GM23248 (cell line): Measurements from ENCODE around the gene MAP2. TPM values are rescaled to one million over a fixed set of nuclear protein-coding genes. Genes with fewer than 3 reads are reported as not detected.

Experiments used
- DNase-seq: peaks from one replicate; pipeline ENCODE4 v3.0.0-alpha.2; 2015
- H2AFZ ChIP-seq: fragments of 200-600 bp; sonication (generic); 2 replicates; pipeline ENCODE4 v1.6.1; 2016; ENCODE audit warnings: antibody characterized with exemption
- H3F3A ChIP-seq: fragments of 200-600 bp; sonication (generic); 2 replicates; pipeline ENCODE4 v1.6.1; 2016; ENCODE audit warnings: mild to moderate bottlenecking, antibody characterized with exemption, mixed run types; ENCODE audit not compliant: insufficient read depth
- H3K27ac ChIP-seq: fragments of 200-600 bp; sonication (generic); 2 replicates; pipeline ENCODE4 v1.5.1; 2016; ENCODE audit warnings: mild to moderate bottlenecking
- H3K27me3 ChIP-seq: fragments of 200-600 bp; sonication (generic); replicated peaks from 2 replicates; pipeline ENCODE4 v1.6.1; 2016; ENCODE audit warnings: mild to moderate bottlenecking; ENCODE audit not compliant: insufficient read depth
- H3K36me3 ChIP-seq: fragments of 200-600 bp; sonication (generic); 2 replicates; pipeline ENCODE4 v1.6.1; 2016; ENCODE audit warnings: low read depth, mild to moderate bottlenecking
- H3K4me1 ChIP-seq: fragments of 200-600 bp; sonication (generic); 2 replicates; pipeline ENCODE4 v1.6.1; 2016; ENCODE audit warnings: mild to moderate bottlenecking; ENCODE audit not compliant: insufficient read depth
- H3K4me2 ChIP-seq: fragments of 200-600 bp; sonication (generic); one replicate; pipeline ENCODE4 v1.6.1; 2016; ENCODE audit warnings: mild to moderate bottlenecking; ENCODE audit not compliant: unreplicated experiment
- H3K4me3 ChIP-seq: fragments of 200-600 bp; sonication (generic); 2 replicates; pipeline ENCODE4 v1.5.1; 2016; ENCODE audit warnings: mild to moderate bottlenecking
- H3K79me2 ChIP-seq: fragments of 200-600 bp; sonication (generic); 2 replicates; pipeline ENCODE4 v1.6.1; 2016; ENCODE audit warnings: mild to moderate bottlenecking; ENCODE audit not compliant: insufficient read depth
- H3K9ac ChIP-seq: fragments of 200-600 bp; sonication (generic); 2 replicates; pipeline ENCODE4 v1.6.1; 2016; ENCODE audit warnings: mild to moderate bottlenecking
- H3K9me2 ChIP-seq: fragments of 200-600 bp; sonication (generic); 2 replicates; pipeline ENCODE4 v1.6.1; 2016; ENCODE audit warnings: mixed run types, mild to moderate bottlenecking, moderate library complexity; ENCODE audit not compliant: insufficient read depth
- H3K9me3 ChIP-seq: fragments of 200-600 bp; sonication (generic); one replicate; pipeline ENCODE4 v1.6.1; 2017; ENCODE audit warnings: low read depth
- H4K20me1 ChIP-seq: fragments of 200-600 bp; sonication (generic); 2 replicates; pipeline ENCODE4 v1.6.0; 2016; ENCODE audit not compliant: insufficient read depth
- EZH2 ChIP-seq: fragments of 200-600 bp; sonication (generic); IDR thresholded peaks from 2 replicates; pipeline ENCODE4 v1.6.1; 2018; ENCODE audit warnings: antibody characterized with exemption, mild to moderate bottlenecking; ENCODE audit not compliant: insufficient read depth, poor library complexity, severe bottlenecking
- EZH2phosphoT487 ChIP-seq: fragments of 200-600 bp; sonication (generic); IDR thresholded peaks from 2 replicates; pipeline ENCODE4 v1.6.1; 2018; ENCODE audit warnings: antibody characterized with exemption, moderate library complexity, mild to moderate bottlenecking, low read depth; ENCODE audit not compliant: insufficient read depth
- WGBS, 2 experiments: methylation state at CpG; one replicate each; pipeline ENCODE4 v1.1.6; 2015 to 2017; ENCODE audit warnings: low lambda C conversion rate in 2 of 2, low coverage in 1 of 2; ENCODE audit errors: missing lambda C conversion rate in 2 of 2; 5-methylcytosine and 5-hydroxymethylcytosine counted together
- in situ Hi-C: fragments of 300-500 bp; cut with MboI; formaldehyde crosslinking; loops from 2 replicates; pipeline ENCODE4 v1.15.0; 2020
- polyA plus RNA-seq: library from polyadenylated mRNA; unstranded; fragments of >200 nt; fragmentation: Nextera tagmentation; extraction: Ambion mirVana; gene quantifications from 2 replicates; pipeline ENCODE4 v1.2.1, GENCODE V29; 2016
- total RNA-seq: library from RNA; depleted of rRNA; stranded (reverse); fragments of >200 nt; shearing (Covaris generic); gene quantifications from 2 replicates; pipeline ENCODE4 v1.2.3, GENCODE V29; 2014

MAP2 gene
- total and polyA plus RNA-seq, 2 experiments from 2014 or later = 1.1 to 7.6 TPM

DNA sequence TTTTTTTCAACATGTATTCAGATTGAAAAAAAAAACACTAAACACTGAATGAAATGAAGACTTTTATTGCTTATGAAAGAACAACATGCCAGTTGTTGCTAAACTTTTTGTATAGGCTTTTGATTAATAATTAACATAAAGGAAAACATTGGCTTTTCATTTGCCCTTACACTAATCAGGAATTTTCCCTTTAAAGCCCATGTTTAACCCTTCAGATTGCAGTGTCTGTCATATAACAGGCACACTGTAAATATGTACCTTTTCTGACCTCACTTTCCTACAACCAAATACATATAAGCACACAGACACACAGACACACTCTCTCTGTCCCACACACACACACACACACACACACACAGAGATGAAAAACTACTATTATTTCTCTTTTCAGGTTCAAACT, 84.4 kb downstream of the MAP2 start:
- Histone ChIP-seq H3F3A (no peaks in the 10 kb centered on the region; the same call in 1 of the 2 replicates), H4K20me1 (no peaks in the 10 kb centered on the region), H3K4me1 (peaks cover 9% of the 10 kb centered on the region), H3K27ac (no peak overlapping the region), H3K9me2 (no peaks in the 10 kb centered on the region), H3K4me2 (peak overlapping the region; percentile 36), H3K9me3 (no peaks in the 10 kb centered on the region), H3K36me3 (no peaks in the 10 kb centered on the region), H3K9ac (no peak overlapping the region), H3K79me2 (no peaks in the 10 kb centered on the region), H2AFZ (peak overlapping the region; percentile 43; the same call in 1 of the 2 replicates), H3K27me3 (no peaks in the 10 kb centered on the region), H3K4me3 (no peak overlapping the region)
- no peak for TF ChIP-seq EZH2
- no peak for TF ChIP-seq EZH2phosphoT487
- no peak for DNase-seq
- in situ Hi-C loops = no loop called here

DNA sequence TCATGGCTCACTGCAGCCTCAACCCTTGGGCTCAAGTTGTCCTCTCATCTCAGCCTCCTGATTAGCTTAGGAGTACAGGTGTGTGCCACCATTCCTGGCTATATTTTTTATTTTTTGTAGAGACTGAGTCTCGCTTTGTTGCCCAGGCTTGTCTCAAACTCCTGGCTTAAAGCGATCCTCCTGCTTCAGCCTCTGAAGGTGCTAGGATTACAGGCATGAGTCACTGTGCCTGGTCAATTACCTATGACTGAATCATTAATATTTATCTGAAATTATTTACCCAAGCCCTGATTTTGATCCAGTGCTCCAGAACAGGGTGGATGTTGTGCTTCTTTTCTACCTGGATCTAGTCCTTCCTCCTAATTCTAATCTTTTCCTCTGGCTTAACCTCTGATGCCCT, 87.8 kb downstream of the MAP2 start:
- Histone ChIP-seq H3F3A (no peaks in the 10 kb centered on the region), H3K4me1 (peaks cover 9% of the 10 kb centered on the region), H3K4me3 (no peak overlapping the region), H3K36me3 (no peaks in the 10 kb centered on the region), H2AFZ (no peak overlapping the region), H3K9me2 (no peaks in the 10 kb centered on the region), H3K9ac (no peak overlapping the region), H3K4me2 (no peak overlapping the region), H4K20me1 (no peaks in the 10 kb centered on the region), H3K79me2 (no peaks in the 10 kb centered on the region), H3K27me3 (no peaks in the 10 kb centered on the region), H3K27ac (no peak overlapping the region), H3K9me3 (no peaks in the 10 kb centered on the region)
- TF ChIP-seq EZH2 (no peak), EZH2phosphoT487 (no peak)
- 97 to 98% methylated on average over 2 of the region's 2 CpGs for WGBS, 2 experiments
- in situ Hi-C loops = no loop called here
- no peak for DNase-seq

DNA sequence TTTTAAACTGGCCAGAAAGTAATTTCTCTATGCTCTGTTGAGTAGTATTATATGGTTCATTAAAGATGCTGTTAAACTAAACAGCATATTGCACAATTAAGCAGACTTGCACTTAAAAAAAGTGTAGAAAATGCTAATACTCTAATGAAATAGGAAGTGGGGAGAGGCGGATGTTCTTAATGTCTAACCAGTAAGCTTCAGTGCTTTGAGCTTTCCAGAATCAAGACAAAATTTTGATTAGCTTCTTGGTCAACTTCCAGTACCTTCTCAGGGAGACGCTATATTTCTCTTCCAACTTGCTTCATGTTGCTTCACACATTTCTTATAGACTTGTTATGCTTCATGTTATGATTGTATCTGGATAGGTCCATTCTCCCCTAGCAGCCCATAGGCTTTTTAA, 89.1 kb downstream of the MAP2 start:
- Histone ChIP-seq H2AFZ (no peak overlapping the region), H3K9me2 (no peaks in the 10 kb centered on the region), H3K9ac (no peak overlapping the region), H3K4me1 (peaks cover 3% of the 10 kb centered on the region), H3K9me3 (no peaks in the 10 kb centered on the region), H4K20me1 (no peaks in the 10 kb centered on the region), H3K79me2 (no peaks in the 10 kb centered on the region), H3K4me2 (no peak overlapping the region), H3K4me3 (no peak overlapping the region), H3F3A (no peaks in the 10 kb centered on the region), H3K27ac (no peak overlapping the region), H3K27me3 (no peaks in the 10 kb centered on the region), H3K36me3 (no peaks in the 10 kb centered on the region)
- no peak for TF ChIP-seq EZH2
- no peak for TF ChIP-seq EZH2phosphoT487
- no peak for DNase-seq
- WGBS, 2 experiments = 75 to 88% methylated on average over 2 of the region's 2 CpGs
- in situ Hi-C loops = no loop called here

DNA sequence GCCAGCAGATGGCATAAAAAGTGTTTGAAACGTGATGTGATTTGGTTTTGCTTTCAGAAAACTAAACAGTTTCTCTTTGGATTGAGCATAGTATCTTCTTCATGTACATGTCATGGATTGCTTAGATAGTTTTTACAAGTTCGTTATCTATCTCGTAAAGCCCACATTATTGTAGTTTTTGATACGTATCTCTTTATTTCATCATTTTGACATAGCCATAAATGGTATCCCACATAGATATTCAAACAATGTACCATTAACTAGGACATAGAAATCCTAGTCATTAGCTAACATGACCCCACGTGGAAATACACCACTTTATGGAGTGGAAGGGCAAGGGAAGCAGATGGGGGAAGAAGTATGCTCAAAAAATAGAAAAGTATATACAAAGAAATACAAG, 93.6 kb downstream of the MAP2 start:
- Histone ChIP-seq H4K20me1 (no peaks in the 10 kb centered on the region), H2AFZ (no peak overlapping the region), H3K27me3 (no peaks in the 10 kb centered on the region), H3K4me2 (no peak overlapping the region), H3K9ac (no peak overlapping the region), H3K9me3 (no peaks in the 10 kb centered on the region), H3K79me2 (no peaks in the 10 kb centered on the region), H3K36me3 (no peaks in the 10 kb centered on the region), H3K27ac (no peak overlapping the region), H3K9me2 (no peaks in the 10 kb centered on the region), H3F3A (no peaks in the 10 kb centered on the region), H3K4me3 (no peak overlapping the region), H3K4me1 (no peaks in the 10 kb centered on the region)
- TF ChIP-seq EZH2 = no peak
- WGBS, 2 experiments = 64 to 66% methylated on average over 5 of the region's 5 CpGs
- DNase-seq = no peak
- in situ Hi-C loops = no loop called here

DNA sequence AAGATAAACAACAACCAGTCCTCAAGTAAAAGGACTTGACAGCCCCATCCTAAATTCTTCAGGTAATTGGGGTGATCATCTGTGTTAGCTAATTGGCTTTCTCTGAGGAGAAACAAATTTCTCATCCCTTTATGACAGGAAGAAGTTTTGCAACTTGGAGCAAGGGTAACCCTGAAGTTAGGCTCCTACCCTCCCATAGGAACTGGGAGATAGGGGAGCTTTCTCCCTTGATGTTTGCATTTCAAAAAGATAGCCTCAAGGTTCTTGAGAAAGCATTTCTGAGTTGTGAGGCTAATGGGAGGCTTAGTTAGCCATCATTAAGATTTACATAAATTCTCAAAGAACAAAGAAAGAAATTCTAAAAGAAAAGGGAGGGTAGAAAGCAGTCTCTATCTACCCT, 95.4 kb downstream of the MAP2 start:
- Histone ChIP-seq H3K27ac (no peak overlapping the region), H4K20me1 (no peaks in the 10 kb centered on the region), H3K4me3 (no peak overlapping the region), H3F3A (no peaks in the 10 kb centered on the region), H3K4me2 (no peak overlapping the region), H3K9me3 (no peaks in the 10 kb centered on the region), H3K27me3 (no peaks in the 10 kb centered on the region), H2AFZ (no peak overlapping the region), H3K36me3 (no peaks in the 10 kb centered on the region), H3K79me2 (no peaks in the 10 kb centered on the region), H3K4me1 (no peaks in the 10 kb centered on the region), H3K9ac (no peak overlapping the region), H3K9me2 (no peaks in the 10 kb centered on the region)
- in situ Hi-C loops = no loop called here
- DNase-seq = no peak
- TF ChIP-seq EZH2 = no peak
- TF ChIP-seq EZH2phosphoT487 = no peak
